ENCODE measurements around the gene UBE2C.
"Not testable (repeated sequence)": the region's sequence is repeated elsewhere in the genome, so short reads cannot be mapped to it uniquely, and the experiment has no call there.

The UBE2C gene

GRCh38 chr20:45798935-45799642, 13.4 kb upstream of the UBE2C start:
- peak; percentile 38 for DNase-seq

- no peak for DNase-seq
These were observed 10.6 kb upstream of the UBE2C start for GRCh38 chr20:45801851-45802250.

GRCh38 chr20:45810191-45810970, 2.1 kb upstream of the UBE2C start:
- no peak for DNase-seq

- DNase-seq, result no peak
These were observed 529 bp downstream of the UBE2C start for GRCh38 chr20:45813006-45813340.

GRCh38 chr20:45813489-45813888, 1.0 kb downstream of the UBE2C start:
- no peak for DNase-seq

GRCh38 chr20:45814314-45814713, 1.9 kb downstream of the UBE2C start:
- no peak for DNase-seq

GRCh38 chr20:45816951-45817350, 4.5 kb downstream of the UBE2C start:
- no peak for DNase-seq

- DNase-seq, result no peak
These were observed 5.1 kb downstream of the UBE2C start for GRCh38 chr20:45817376-45818194.

GRCh38 chr20:45818239-45818638, 5.8 kb downstream of the UBE2C start:
- DNase-seq, result no peak

- no peak for DNase-seq
These were observed 7.0 kb downstream of the UBE2C start for GRCh38 chr20:45819466-45819865.

- no peak for DNase-seq
These were observed 9.5 kb downstream of the UBE2C start for GRCh38 chr20:45821947-45822346.

- no peak for DNase-seq
These were observed 10.4 kb downstream of the UBE2C start for GRCh38 chr20:45822857-45823256.

- peak; percentile 58 for DNase-seq
These were observed 11.7 kb downstream of the UBE2C start for GRCh38 chr20:45823949-45824835.

- DNase-seq, result no peak
These were observed 14.1 kb downstream of the UBE2C start for GRCh38 chr20:45826381-45827019.

GRCh38 chr20:45827030-45827652, 14.7 kb downstream of the UBE2C start, which contains the start of gene TNNC2:
TSS of gene TNNC2 (minus strand) at chr20:45827312. CDS start at chr20:45827248, 64 bp downstream.
- DNase-seq, result no peak

- DNase-seq, result no peak
These were observed 15.3 kb downstream of the UBE2C start for GRCh38 chr20:45827712-45828111.

- DNase-seq, result no peak
These were observed 16.1 kb downstream of the UBE2C start for GRCh38 chr20:45828589-45828988.

GRCh38 chr20:45829673-45830106, 17.2 kb downstream of the UBE2C start:
- not testable (repeated sequence) for DNase-seq

GRCh38 chr20:45832619-45833018, 20.2 kb downstream of the UBE2C start:
- no peak for DNase-seq

- DNase-seq, result peak; percentile 21
These were observed 20.8 kb downstream of the UBE2C start, which contains the start of gene SNX21 for GRCh38 chr20:45833030-45833882. TSS of gene SNX21 (plus strand) at chr20:45833799. CDS start at chr20:45833920, 121 bp downstream.

Measured in NCI-H2029 (cell line).